DOHH2 (cell line): Measurements from ENCODE around the gene TLE5.

Experiments
- H3F3A ChIP-seq: fragments of 200-600 bp; sonication (generic), shearing (Covaris generic); 2 replicates; pipeline ENCODE4 v1.6.0; 2016; ENCODE audit warnings: antibody characterized with exemption, mild to moderate bottlenecking; ENCODE audit not compliant: control insufficient read depth, insufficient read depth
- H3K27ac ChIP-seq: fragments of 200-600 bp; sonication (generic); 2 replicates; pipeline ENCODE4 v1.5.1; 2014; ENCODE audit warnings: low read depth, mild to moderate bottlenecking, low read length, moderate library complexity
- H3K27me3 ChIP-seq: fragments of 200-600 bp; sonication (generic); 2 replicates; pipeline ENCODE4 v1.6.1; 2014; ENCODE audit warnings: mild to moderate bottlenecking, low read length, mixed read lengths; ENCODE audit not compliant: control insufficient read depth
- H3K36me3 ChIP-seq: fragments of 200-600 bp; sonication (generic); 2 replicates; pipeline ENCODE4 v1.6.1; 2014; ENCODE audit warnings: mild to moderate bottlenecking, low read length, moderate library complexity, mixed read lengths; ENCODE audit not compliant: control insufficient read depth
- H3K4me1 ChIP-seq: fragments of 200-600 bp; sonication (generic); 2 replicates; pipeline ENCODE4 v1.6.1; 2014; ENCODE audit warnings: mild to moderate bottlenecking, low read length, mixed read lengths; ENCODE audit not compliant: control insufficient read depth
- H3K4me2 ChIP-seq: fragments of 200-600 bp; sonication (generic); 2 replicates; pipeline ENCODE4 v1.6.0; 2014; ENCODE audit warnings: mild to moderate bottlenecking, low read length, moderate library complexity
- H3K4me3 ChIP-seq: fragments of 200-600 bp; sonication (generic); 2 replicates; pipeline ENCODE4 v1.5.1; 2014; ENCODE audit warnings: mild to moderate bottlenecking, low read length, mixed read lengths
- H3K79me2 ChIP-seq: fragments of 200-600 bp; sonication (generic); 2 replicates; pipeline ENCODE4 v1.6.1; 2014; ENCODE audit warnings: mild to moderate bottlenecking, low read length, mixed read lengths; ENCODE audit not compliant: control insufficient read depth
- H3K9me2 ChIP-seq: fragments of 200-600 bp; sonication (generic); replicated peaks from 2 replicates; pipeline ENCODE4 v1.6.1; 2014; ENCODE audit warnings: mild to moderate bottlenecking, low read length, mixed read lengths; ENCODE audit not compliant: control insufficient read depth
- H3K9me3 ChIP-seq: fragments of 200-600 bp; sonication (generic); 2 replicates; pipeline ENCODE4 v1.6.1; 2014; ENCODE audit warnings: antibody characterized with exemption, low read length, mixed read lengths; ENCODE audit not compliant: control insufficient read depth, insufficient read depth
- H4K20me1 ChIP-seq: fragments of 200-600 bp; sonication (generic); 2 replicates; pipeline ENCODE4 v1.6.0; 2014; ENCODE audit warnings: low read depth, mild to moderate bottlenecking, antibody characterized with exemption, low read length, moderate library complexity; ENCODE audit not compliant: control insufficient read depth, insufficient read depth
- CTCF ChIP-seq: fragments of 200-600 bp; sonication (generic); IDR thresholded peaks from one replicate; pipeline ENCODE4 v1.5.1; 2014; ENCODE audit warnings: antibody characterized with exemption, mild to moderate bottlenecking, low read depth, low read length; ENCODE audit not compliant: poor library complexity, severe bottlenecking
- EZH2phosphoT487 ChIP-seq: fragments of 200-600 bp; sonication (generic); IDR thresholded peaks from 2 replicates; pipeline ENCODE4 v1.6.1; 2017; ENCODE audit warnings: borderline replicate concordance, mild to moderate bottlenecking, antibody characterized with exemption, low read length, moderate library complexity, mixed read lengths

TLE5 gene

DNA sequence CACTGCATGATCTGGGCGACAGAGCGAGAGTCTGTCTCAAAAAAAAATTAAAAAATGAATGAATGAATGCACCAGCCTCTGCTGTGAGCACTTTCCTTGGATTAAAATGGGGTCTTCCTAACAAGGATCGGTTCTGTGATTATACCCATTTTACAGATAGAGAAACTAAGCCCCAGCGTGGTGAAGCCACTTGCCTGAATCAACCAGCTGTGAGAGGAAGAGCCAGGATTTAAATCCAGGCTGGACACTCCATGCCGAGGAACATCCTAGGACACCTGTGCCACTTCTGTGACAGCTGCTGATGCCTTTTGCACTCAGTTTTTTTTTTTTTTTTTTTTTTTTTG, 14.1 kb downstream of the TLE5 start:
- Histone ChIP-seq H3K4me2 (peak overlapping the region; percentile 44; the same call in 1 of the 2 replicates), H4K20me1 (no peaks in the 10 kb centered on the region), H3K79me2 (no peaks in the 10 kb centered on the region), H3K27ac (no peak overlapping the region), H3K4me1 (peaks cover 12% of the 10 kb centered on the region), H3K27me3 (peaks cover 11% of the 10 kb centered on the region; the same call in 1 of the 2 replicates), H3K36me3 (no peaks in the 10 kb centered on the region; the same call in none of the 2 replicates), H3K4me3 (no peak overlapping the region), H3K9me3 (no peaks in the 10 kb centered on the region), H3F3A (peaks cover 12% of the 10 kb centered on the region), H3K9me2 (no peaks in the 10 kb centered on the region)
- TF ChIP-seq EZH2phosphoT487 (no peak), CTCF (no peak)

DNA sequence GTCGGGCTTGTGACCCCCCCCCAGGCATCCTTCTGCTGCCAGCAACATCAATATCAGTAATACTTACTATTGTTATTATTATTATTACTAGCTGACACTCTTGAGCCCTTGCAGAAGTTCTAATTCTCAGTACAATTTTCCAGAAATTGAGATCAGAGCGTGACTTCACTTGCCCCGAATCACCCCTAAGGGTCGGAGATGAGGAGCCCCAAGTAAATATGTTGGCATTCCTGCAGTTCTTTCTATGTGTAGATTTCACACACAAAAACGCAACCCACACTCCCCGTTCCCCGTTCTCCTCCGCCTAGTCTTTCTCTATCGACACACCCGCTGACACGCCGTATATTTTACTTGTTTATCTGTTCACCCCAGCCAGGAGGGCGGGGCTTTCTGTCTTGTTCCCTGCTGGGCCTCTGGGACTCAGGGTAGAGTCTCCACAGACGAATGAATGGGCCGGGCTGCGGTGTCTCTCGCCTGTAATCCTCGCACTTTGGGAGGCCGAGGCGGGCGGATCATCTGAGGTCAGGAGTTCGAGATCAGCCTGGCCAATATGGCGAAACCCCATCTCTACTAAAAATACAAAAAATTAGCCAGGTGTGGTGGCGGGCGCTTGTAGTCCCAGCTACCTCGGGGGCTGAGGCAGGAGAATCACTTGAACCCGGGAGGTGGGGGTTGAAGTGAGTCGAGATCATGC, 14.7 kb downstream of the TLE5 start:
- H3K27ac ChIP-seq: no peak overlapping the region
- H3K4me1 ChIP-seq: peaks cover 12% of the 10 kb centered on the region
- H3K4me2 ChIP-seq: peak overlapping the region; percentile 44
- no peaks in the 10 kb centered on the region for H3K9me2 ChIP-seq
- peaks cover 11% of the 10 kb centered on the region; the same call in 1 of the 2 replicates for H3K27me3 ChIP-seq
- TF ChIP-seq CTCF (no peak), EZH2phosphoT487 (no peak)
- peak overlapping the region; percentile 39; the same call in 1 of the 2 replicates for H3K4me3 ChIP-seq
- H3K79me2 ChIP-seq: no peaks in the 10 kb centered on the region
- H3F3A ChIP-seq: peaks cover 8% of the 10 kb centered on the region
- H3K9me3 ChIP-seq: no peaks in the 10 kb centered on the region
- no peaks in the 10 kb centered on the region for H4K20me1 ChIP-seq
- H3K36me3 ChIP-seq: no peaks in the 10 kb centered on the region; the same call in 1 of the 2 replicates

GRCh38 chr19:3046698-3047495, 15.4 kb downstream of the TLE5 start:
- H4K20me1 ChIP-seq: no peaks in the 10 kb centered on the region
- H3K4me3 ChIP-seq: no peak overlapping the region
- H3K27me3 ChIP-seq: peaks cover 11% of the 10 kb centered on the region; the same call in 1 of the 2 replicates
- no peaks in the 10 kb centered on the region for H3K79me2 ChIP-seq
- no peaks in the 10 kb centered on the region for H3K9me3 ChIP-seq
- peaks cover 5% of the 10 kb centered on the region; the same call in 1 of the 2 replicates for H3F3A ChIP-seq
- H3K9me2 ChIP-seq: no peaks in the 10 kb centered on the region
- peaks cover 15% of the 10 kb centered on the region for H3K4me1 ChIP-seq
- no peak overlapping the region for H3K27ac ChIP-seq
- no peaks in the 10 kb centered on the region for H3K36me3 ChIP-seq
- H3K4me2 ChIP-seq: peak overlapping the region; percentile 44; the same call in 1 of the 2 replicates
- TF ChIP-seq CTCF (no peak), EZH2phosphoT487 (no peak)
